COLO668 (cell line): ENCODE measurements around the gene NACC1.
"Not testable (repeated sequence)": the region's sequence is repeated elsewhere in the genome, so short reads cannot be mapped to it uniquely, and the experiment has no call there.

Source experiments
- DNase-seq: peaks from one replicate; lab custom pipeline; 2025; ENCODE audit not compliant: unreplicated experiment; lab: John Stamatoyannopoulos, UW

NACC1 gene

GRCh38 chr19:13160557-13160956 lies 42.5 kb downstream of the NACC1 start:
- no peak for DNase-seq

- peak; percentile 96 for DNase-seq
Observed at GRCh38 chr19:13162724-13163608, 44.9 kb downstream of the NACC1 start.

- DNase-seq, result peak; percentile 75
Observed at GRCh38 chr19:13163609-13164342, 45.7 kb downstream of the NACC1 start.

- peak; percentile 65 for DNase-seq
Observed at GRCh38 chr19:13164343-13165161, 46.5 kb downstream of the NACC1 start.

- no peak for DNase-seq
Observed at GRCh38 chr19:13165162-13165997, 47.3 kb downstream of the NACC1 start.

GRCh38 chr19:13166151-13166550 lies 48.1 kb downstream of the NACC1 start:
- DNase-seq, result not testable (repeated sequence)

GRCh38 chr19:13169769-13170168 lies 51.7 kb downstream of the NACC1 start:
- no peak for DNase-seq

- no peak for DNase-seq
Observed at GRCh38 chr19:13171146-13171545, 53.1 kb downstream of the NACC1 start.

GRCh38 chr19:13172346-13173138 lies 54.5 kb downstream of the NACC1 start:
- peak; percentile 67 for DNase-seq

GRCh38 chr19:13173139-13173737 lies 55.2 kb downstream of the NACC1 start:
- no peak for DNase-seq

- DNase-seq, result no peak
Observed at GRCh38 chr19:13176345-13176744, 58.3 kb downstream of the NACC1 start.

GRCh38 chr19:13177584-13177983 lies 59.5 kb downstream of the NACC1 start:
- not testable (repeated sequence) for DNase-seq

GRCh38 chr19:13178291-13178690 lies 60.2 kb downstream of the NACC1 start:
- DNase-seq, result not testable (repeated sequence)

- no peak for DNase-seq
Observed at GRCh38 chr19:13181747-13182388, 63.8 kb downstream of the NACC1 start.

GRCh38 chr19:13184926-13185325 lies 66.9 kb downstream of the NACC1 start:
- not testable (repeated sequence) for DNase-seq

GRCh38 chr19:13185763-13186657 lies 67.9 kb downstream of the NACC1 start:
- not testable (repeated sequence) for DNase-seq

- not testable (repeated sequence) for DNase-seq
Observed at GRCh38 chr19:13186688-13187087, 68.6 kb downstream of the NACC1 start.

- no peak for DNase-seq
Observed at GRCh38 chr19:13187419-13187818, 69.4 kb downstream of the NACC1 start.
